ENCODE data around the gene SZT2.
"Not testable (repeated sequence)": the region's sequence is repeated elsewhere in the genome, so short reads cannot be mapped to it uniquely, and the experiment has no call there.

The SZT2 gene

DNA sequence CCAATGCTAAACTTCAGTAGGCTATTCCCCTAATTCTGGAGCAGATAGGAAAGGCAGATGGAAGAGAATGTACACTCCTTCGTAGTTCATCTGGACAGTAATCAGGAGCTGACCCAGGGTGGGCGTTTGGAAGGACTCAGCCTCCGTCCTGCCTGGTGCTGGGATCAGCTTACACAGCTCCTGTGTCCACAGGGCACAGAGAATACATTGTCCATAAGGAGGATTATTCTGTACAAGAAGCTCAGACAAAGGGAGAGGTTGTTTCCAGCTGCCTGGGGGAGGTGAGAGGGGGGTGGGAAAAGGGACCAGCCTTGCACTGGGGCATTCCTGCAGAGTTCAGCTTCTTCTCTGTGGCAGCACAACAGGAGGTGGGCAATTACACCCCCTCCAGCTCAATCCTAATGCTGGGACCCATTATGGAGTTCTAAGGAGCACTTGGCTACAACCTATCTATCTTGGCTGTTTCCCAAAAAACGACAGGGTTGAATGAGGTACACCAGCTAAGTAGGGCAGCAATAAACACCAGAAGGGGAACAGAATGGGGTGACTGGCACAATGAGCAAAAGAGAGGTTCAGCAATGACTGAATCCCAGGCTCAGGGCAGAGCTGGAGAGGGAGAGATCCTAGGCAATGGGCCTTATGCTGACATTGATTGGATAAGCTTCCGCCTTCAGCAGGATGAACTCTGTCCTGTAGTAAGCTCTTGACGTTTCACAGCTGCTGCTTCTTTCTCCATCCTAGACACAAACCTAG is 7.5 kb upstream of the SZT2 start:
- no peak for FAIRE-seq
- DNase-seq (ENCODE audit: extremely low spot score, insufficient read length, low read depth), result no peak

DNA sequence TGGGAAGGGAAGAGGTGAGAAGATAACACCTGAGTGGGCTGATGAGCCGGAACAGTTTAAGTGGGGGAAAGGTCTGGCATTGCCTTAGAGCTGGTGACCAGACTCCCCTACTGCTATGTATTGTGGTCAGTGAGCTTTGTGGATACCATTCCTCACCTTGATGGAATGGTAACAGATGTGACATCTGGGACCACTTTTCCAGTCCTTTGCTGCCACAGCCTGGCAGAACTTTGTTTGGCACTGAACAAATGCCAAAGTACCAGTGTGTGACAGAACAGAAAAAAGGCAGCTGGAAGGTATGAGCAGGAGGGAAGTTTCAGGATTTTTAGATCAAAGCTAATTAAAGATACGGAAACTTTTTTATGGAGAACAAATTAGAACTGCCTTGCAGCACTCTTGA is 6.2 kb upstream of the SZT2 start:
- DNase-seq (ENCODE audit: extremely low spot score, insufficient read length, low read depth) (no peak), FAIRE-seq (no peak)

DNA sequence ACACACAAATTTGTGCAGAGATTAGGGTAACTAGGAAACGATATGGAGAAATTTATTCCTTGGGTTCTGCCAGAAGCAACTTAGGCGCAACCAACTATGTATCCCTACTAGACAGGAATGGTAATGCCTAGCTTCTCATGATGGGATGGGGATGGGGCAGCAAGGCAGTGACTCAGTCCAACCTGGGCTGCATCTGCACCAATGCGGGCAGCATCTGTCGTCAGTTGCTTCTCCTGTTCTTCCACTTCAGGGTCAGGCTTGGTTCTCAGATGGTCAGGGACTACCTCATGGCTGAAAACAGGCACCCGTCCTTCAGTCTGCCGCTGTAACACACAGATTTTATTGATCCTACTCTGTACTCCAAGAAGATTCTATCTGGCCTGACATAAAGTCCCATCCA is 3.0 kb upstream of the SZT2 start:
- DNase-seq (ENCODE audit: extremely low spot score, insufficient read length, low read depth) (no peak), FAIRE-seq (no peak)

DNA sequence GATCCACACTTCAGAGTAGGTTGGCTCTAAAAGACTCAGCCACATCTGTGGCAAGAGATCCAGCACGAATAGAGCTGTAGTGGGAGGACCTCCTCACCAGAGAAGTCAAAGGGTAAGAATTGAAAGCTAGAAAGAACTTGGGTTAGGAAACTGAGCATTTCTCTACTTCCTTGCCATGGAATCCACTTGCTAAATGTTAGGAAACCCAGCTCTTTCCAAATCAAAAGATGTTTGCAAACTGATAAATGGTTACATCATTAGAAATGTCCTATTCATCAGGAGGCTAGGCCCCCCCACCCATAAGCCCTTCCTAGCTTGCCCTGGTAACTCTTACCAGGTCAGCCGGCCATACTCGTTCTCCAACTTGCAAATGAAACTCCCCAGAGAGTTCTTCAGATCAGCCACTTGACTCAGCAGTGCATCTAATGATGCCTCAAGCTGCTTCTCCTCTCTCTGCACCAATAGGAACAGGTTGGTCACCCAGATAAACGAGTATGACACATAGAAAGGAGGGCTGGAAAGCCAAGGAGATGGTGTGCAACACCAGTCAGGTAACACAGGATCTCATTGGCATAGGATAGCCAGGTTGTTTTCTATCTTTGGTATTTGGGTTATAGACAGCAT is 1.6 kb upstream of the SZT2 start:
- FAIRE-seq, result no peak
- no peak for DNase-seq (ENCODE audit: extremely low spot score, insufficient read length, low read depth)

DNA sequence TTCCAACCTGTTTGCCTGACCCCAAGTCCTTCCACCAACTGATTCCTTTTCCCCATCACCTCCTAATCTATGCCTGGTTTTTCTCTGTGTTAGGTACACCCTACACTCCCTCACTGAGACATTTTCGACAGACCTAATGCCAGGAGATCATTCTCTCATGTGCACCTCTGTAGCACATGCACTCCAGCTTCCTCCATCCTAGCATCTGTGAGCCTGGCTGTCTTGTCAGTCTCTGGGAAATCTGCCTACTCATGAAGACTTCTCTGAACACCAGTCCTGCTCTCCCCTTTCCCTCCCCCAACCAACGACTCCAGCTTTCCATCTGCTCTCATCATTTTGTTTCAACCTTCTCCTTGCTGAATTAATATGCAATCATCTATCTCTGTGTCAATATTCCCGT is 1.1 kb upstream of the SZT2 start:
- FAIRE-seq (no peak), DNase-seq (ENCODE audit: extremely low spot score, insufficient read length, low read depth) (no peak)

DNA sequence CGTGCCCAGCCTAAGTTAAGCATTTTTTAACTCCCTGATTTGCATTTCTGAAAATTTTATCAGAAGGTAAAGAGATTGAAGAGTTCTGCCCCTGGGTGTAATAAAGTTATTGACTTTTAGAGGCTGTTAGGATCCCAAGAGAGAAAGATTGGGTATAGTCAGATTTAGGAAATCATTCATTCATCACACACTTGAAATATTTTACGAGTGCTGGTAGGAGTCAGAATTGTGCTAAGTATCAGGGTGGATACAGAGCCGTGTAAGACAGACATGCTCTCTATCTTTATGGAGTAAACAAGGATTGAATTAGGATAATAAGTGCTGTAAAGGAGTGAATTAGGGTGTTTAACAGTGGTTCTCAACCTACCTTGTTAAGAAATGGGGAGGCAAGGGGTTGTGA is 3.0 kb downstream of the SZT2 start:
- FAIRE-seq (no peak), DNase-seq (ENCODE audit: extremely low spot score, insufficient read length, low read depth) (no peak)

DNA sequence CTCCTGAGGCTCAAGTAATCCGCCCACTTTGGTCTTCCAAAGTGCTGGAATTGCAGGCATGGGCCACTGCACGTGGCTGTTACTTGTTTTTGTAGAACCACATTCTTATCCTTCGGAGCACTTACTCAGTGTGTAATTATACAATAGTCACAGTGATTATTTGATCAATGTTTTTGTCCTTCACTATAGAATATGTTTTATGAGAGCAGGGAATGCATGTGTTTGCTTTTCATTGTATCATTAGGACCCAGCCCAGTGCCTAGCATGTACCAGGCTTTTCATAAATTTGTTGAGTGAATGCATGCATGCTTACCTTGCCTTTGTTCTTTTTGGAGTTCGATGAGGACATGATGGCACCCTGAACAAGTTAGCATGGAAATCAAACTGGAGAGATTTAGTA is 5.8 kb downstream of the SZT2 start:
- no peak for DNase-seq (ENCODE audit: extremely low spot score, insufficient read length, low read depth)
- no peak for FAIRE-seq

DNA sequence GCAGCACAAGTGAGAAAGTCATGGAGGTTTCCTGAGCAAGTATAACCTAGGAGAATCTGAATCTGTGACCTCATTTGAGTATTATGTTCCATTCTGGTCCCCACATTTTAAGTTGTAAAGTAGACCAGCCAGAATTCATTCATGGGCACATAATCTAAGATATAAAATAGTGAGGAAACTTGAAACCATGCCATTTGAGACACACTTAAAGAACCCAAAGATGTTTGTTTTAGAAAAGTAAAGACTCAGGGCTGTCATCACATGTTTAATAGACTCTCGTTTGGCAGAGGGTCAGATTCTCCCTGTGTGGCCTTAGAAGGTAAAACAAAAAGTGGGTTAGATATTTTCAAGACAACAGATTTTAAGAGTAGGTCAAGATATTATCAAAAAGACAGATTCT is 6.4 kb downstream of the SZT2 start:
- DNase-seq (ENCODE audit: extremely low spot score, insufficient read length, low read depth) (no peak), FAIRE-seq (no peak)

DNA sequence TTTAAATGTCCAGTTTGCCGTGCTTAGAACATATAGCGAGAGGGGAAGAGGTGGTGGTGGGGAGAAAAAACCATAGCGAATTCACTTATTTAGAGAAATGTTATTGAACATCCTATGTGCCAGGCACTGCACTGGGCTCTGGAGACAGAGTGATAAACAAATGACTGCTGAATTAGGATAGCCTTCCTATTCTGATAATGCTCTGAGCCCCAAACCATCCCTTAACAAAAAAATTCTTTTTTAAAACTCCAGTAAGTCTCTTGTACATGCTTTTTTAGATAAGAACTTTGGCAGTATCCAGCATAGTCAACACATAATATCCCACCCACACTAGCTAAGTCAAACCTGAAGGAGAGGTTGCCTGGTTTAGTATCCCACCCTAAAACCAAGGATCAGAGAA is 8.5 kb downstream of the SZT2 start:
- DNase-seq (ENCODE audit: extremely low spot score, insufficient read length, low read depth) (no peak), FAIRE-seq (no peak)

DNA sequence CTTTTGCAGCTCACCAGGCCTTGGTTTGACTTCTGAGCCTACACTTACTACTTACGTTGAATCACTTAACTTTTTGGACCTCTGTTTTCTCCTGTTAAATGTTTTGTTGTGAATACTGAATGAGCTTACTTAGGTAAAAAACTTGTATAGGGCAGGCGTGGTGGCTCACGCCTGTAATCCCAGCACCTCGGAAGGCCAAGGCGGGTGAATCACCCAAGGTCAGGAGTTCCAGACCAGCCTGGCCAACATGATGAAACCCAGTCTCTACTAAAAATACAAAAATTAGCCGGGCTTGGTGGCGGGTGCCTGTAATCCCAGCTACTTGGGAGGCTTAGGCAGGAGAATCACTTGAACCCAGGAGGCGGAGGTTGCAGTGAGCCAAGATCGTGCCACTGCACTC is 10.7 kb downstream of the SZT2 start:
- not testable (repeated sequence) for DNase-seq (ENCODE audit: extremely low spot score, insufficient read length, low read depth); FAIRE-seq

DNA sequence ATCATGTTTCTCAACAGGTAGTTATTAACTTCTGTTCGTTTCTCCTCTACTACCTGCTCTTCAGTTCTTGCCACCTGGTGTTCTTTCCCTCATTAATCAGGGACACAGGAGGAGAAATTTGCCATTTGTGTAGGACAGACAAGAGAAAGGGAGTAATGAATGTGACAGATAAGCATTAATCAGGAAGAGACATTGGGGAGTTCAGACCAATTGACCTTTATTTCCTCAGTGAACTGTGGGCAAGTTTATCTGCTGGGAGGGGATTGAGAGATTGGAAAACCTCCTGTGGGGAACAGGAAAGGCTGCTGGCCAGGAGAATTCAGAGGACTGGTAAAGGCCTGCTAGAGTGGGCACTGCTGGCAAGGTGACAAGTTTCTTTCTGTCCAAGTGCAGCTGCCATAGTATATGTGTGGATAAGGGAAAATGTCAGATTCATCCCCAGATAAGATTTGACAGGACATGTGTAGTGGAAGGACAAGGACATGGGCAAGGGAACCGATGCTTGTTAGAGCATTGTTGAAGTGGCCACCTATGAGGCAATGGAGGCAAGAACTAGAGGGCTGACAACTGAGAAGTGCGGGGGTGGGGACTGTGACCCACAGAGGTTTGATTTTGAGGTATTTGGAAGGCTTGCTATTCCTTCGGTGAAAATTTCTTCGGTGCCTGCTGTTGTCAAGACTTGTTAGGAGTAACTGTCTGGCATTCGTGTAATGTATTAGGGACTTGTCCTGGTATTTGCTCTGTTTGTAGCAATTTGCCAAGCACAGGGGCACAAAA is 12.6 kb downstream of the SZT2 start:
- DNase-seq (ENCODE audit: extremely low spot score, insufficient read length, low read depth), result no peak

DNA sequence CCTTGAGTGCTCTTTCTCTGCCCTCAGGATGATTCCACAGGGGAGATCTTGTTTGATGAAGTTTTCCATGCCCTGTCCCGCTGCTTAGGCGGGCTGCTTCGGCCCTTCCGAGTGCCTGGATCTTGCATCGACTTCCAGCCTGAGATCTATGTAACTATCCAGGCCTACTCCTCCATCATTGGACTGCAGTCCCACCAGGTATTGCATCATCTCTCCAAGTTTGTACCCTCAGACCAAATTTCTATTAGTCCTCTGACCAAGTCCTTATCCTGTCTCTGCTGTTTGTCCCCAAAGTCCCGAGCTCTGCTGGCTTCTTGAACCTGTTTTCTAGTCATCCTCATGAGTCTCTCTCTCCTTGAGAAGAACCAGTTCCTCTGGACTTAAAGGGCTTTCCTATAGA is 14.7 kb downstream of the SZT2 start:
- FAIRE-seq, result no peak
- no peak for DNase-seq (ENCODE audit: extremely low spot score, insufficient read length, low read depth)

More for the DNA sequence above, 12.6 kb downstream of the SZT2 start:
- no peak for FAIRE-seq

DNA sequence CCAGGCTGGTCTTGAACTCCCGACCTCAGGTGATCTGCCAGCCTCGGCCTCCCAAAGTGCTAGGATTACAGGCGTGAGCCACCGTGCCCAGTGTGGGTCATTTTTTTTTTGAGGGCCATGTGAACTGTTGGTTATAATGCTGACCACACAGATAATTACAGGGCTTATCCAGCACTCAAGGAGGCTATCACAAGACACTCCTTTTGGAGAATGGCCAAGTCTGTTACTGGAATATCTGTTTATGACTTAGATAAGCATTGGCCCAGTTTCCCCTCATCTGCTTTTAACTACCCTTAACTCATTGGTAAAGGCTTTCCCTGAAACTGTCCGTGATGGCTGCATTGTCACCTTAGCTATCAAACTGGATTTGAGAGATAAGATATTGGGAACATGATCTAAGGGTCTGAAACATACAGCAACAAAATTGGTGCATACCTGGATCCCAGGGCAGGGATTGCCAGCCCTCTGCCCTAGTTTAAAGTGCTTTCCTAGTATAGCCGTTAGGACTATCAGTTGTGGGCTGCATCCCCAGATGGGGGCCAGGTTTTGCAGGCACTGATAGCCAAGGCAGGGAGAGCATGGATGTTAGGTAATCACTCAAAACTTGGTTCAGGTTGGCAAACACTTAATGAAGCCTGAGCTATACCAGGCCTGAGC is 15.6 kb downstream of the SZT2 start:
- DNase-seq (ENCODE audit: extremely low spot score, insufficient read length, low read depth) (no peak), FAIRE-seq (no peak)

DNA sequence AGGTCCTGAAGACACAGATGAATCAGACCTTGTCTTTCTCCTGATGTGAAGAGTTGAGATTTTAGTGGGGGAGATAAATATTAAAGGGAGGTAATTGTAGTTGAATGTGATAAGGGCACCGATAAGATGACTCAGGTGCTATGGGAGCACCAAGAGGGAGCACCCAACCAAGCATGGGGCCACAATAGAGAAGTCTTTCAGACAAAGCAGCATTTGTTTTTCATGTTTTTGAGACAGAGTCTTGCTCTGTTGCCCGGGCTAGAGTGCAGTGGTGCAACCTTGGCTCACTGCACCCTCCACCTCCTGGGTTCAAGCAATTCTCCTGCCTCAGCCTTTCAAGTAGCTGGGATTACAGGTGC is 16.2 kb downstream of the SZT2 start:
- FAIRE-seq, result no peak
- no peak for DNase-seq (ENCODE audit: extremely low spot score, insufficient read length, low read depth)

DNA sequence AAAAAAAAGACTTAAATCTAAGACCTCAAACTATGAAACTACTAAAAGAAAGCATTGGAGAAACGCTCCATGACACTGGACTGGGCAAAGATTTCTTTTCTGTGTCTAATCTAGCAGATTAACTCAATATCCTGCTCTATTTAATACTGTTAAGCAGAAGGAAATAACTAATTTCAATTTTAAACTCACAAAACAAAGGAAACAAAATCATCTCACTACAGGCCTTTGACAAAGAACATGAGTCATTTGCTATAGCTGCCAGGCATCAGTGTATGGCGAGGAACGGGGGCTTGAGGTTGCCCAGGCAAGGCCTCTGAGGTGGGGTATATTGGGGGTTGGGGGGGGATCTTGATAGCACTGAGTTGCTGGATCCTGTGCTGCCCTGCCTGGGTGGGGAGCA is 20.9 kb downstream of the SZT2 start:
- FAIRE-seq, result no peak
- no peak for DNase-seq (ENCODE audit: extremely low spot score, insufficient read length, low read depth)

DNA sequence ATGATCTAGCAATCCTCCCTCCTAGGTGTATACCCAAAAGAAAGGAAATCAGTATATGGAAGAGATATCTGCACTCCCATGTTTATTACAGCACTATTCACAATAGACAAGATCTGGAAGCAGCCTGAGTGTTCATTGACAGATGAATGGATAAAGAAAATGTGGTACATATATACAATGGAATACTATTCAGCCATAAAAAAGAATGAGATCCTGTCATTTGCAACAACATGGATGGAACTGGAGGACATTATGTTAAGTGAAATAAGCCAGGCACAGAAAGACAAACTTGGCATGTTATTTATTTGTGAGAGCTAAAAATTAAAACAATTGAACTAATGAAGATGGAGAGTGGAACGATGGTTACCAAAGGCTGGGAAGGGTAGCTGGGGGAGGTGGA is 23.7 kb downstream of the SZT2 start:
- FAIRE-seq; DNase-seq (ENCODE audit: extremely low spot score, insufficient read length, low read depth): not testable (repeated sequence)

DNA sequence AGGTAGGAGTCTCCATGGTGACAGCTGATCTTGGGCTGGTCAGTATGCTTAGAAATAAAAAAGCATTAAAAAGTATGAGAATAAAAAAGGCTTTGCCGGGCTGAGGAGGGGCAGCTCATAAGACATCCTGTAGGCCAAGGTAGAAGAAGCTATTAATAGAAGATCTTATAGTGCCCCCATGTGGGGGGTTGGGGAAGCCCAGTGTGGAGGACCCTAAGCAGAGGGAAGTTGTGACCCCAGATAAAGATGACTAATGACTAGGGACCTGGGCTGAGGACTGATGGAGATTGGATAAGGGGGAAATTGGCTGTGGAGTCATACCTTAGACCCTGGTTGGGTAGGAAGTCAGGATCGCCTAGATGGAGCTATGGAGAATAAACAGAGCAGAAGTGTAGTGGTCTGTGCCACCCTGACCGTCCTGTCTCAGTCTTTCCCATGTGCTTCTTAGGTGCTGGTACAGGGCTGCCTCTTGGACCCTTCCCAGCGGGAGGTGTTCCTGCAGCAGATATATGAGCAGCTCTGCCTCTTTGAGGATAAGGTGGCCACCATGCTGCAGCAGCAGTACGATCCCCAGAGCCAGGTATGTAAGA is 25.0 kb downstream of the SZT2 start:
- DNase-seq (ENCODE audit: extremely low spot score, insufficient read length, low read depth), result peak; percentile 14

DNA sequence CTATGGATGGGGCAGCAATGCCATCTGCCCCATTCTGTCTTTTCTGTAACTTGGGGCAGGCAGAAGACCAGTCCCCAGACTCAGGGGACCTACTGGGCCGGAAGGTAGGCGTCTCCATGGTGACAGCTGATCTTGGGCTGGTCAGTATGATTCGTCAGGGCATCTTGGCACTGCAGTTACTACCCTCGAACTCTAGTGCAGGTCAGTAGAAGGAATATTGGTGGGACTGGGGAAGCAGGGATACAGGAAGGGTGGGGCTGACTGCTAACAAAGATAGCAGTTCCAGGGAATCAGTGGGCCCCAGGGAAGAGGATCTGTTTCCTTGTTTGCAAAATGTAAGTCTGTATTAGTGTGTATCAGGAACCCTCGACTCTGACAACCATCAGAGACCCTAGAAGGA is 26.2 kb downstream of the SZT2 start:
- no peak for DNase-seq (ENCODE audit: extremely low spot score, insufficient read length, low read depth)
- no peak for FAIRE-seq

More for the DNA sequence above, 25.0 kb downstream of the SZT2 start:
- FAIRE-seq, result no peak

DNA sequence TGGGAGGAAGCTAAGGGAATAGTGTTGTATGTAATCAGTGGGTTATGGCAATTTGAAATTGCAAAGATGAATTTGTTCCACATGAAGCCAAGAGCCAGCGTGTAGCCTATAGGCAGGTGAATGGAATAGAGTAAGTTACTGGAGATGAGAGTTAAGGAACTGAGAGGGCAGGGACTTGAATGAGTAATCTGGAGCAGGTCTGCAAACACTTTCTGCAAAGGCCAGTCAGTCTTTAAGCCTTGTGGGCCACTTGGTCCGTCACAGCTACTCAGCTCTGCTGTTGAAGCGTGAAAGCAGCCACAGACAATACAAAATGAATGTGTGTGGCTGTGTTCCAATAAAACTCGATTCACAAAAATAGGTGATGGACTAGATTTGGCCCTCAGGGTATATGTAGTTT is 29.2 kb downstream of the SZT2 start:
- FAIRE-seq (no peak), DNase-seq (ENCODE audit: extremely low spot score, insufficient read length, low read depth) (no peak)

DNA sequence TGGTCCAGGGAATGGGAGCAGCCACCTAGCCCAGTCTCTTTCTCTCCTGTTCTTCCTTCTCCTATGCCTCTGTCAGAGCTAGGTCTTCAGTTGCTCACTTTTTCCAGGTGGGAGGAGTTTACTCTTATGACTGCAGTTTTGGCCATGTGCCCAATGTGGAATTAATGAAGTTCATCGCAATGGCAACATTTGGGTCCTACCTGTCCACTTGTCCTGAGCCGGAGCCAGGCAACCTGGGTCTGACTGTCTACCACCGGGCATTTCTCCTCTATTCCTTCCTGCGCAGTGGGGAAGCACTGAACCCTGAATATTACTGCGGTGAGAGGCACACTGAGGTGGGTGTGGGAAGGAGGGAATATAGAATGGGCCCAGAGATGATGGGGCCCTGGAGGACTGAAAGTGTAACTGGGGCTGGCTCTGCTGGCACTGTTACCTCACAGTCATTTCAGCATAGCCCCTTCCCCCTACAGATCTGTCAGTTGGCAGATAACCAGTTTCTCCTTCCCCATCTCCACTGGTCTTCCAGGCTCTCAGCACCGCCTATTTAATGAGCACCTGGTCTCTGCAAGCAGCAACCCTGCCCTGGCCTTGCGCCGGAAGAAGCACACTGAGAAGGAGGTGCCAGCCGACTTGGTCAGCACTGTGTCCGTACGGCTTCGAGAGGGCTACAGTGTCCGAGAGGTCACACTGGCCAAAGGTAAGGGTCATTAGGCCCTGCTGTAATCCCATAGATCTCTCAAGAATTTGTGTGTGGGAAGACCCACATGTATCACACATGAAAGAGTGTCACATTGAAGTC is 30.1 kb downstream of the SZT2 start:
- DNase-seq (ENCODE audit: extremely low spot score, insufficient read length, low read depth) (no peak), FAIRE-seq (no peak)
